Transverse colon (tissue), 4 donors: Measurements from ENCODE around the gene BTN3A1. TPM values are rescaled to one million over a fixed set of nuclear protein-coding genes. Genes with fewer than 3 reads are reported as not detected.
A peak's percentile ranks its signal among the peaks of the same experiment; 100 is the strongest.

ENCODE experiments used
- DNase-seq: peaks from one replicate; pipeline ENCODE4 v3.0.0-alpha.2; 2019
- H3K27ac ChIP-seq, 4 donors: fragments of 200-600 bp; sonication (generic); 2 replicates each; pipeline ENCODE4 v1.5.1; 2016 to 2018; ENCODE audit warnings: inconsistent platforms in 4 of 4
- H3K27me3 ChIP-seq: fragments of 200-600 bp; sonication (generic); 2 replicates; pipeline ENCODE4 v1.5.1; 2017; ENCODE audit warnings: inconsistent platforms
- H3K36me3 ChIP-seq, 4 donors: fragments of 200-600 bp; sonication (generic); 2 replicates each; pipeline ENCODE4 v1.5.1; 2017 to 2019; ENCODE audit warnings: inconsistent platforms in 4 of 4
- H3K4me1 ChIP-seq, 4 donors: fragments of 200-600 bp; sonication (generic); 2 replicates each; pipeline ENCODE4 v1.5.1; 2017 to 2020; ENCODE audit warnings: inconsistent platforms in 4 of 4
- H3K4me3 ChIP-seq, 4 donors: fragments of 200-600 bp; sonication (generic); 1 replicate in 1 of 4; 2 replicates in 3 of 4; pipeline versions ENCODE4 v1.5.1 to v1.6.1; 2017 to 2019; ENCODE audit warnings: inconsistent platforms in 4 of 4
- H3K9me3 ChIP-seq, 2 donors: fragments of 200-600 bp; sonication (generic); 2 replicates each; pipeline ENCODE4 v1.5.1; 2017 to 2019; ENCODE audit warnings: inconsistent platforms in 2 of 2
- CTCF ChIP-seq, 5 experiments: fragments of 200-600 bp in 3 of 5; fragments of 450-650 bp in 2 of 5; sonication (generic) in 3 of 5; IDR thresholded peaks; 1 replicate in 2 of 5; 2 replicates in 3 of 5; pipeline ENCODE4 v1.5.1; 2016 to 2017; ENCODE audit warnings: antibody characterized with exemption in 5 of 5, inconsistent platforms in 3 of 5, mild to moderate bottlenecking in 2 of 5, moderate library complexity in 1 of 5
- EP300 ChIP-seq: sonication (generic); formaldehyde crosslinking; IDR thresholded peaks from one replicate; pipeline ENCODE4 v1.6.1; 2017; ENCODE audit warnings: antibody characterized with exemption, low read depth
- POLR2A ChIP-seq: fragments of 450-650 bp; IDR thresholded peaks from one replicate; pipeline ENCODE4 v1.6.1; 2016; ENCODE audit warnings: antibody characterized with exemption, mild to moderate bottlenecking, moderate library complexity
- POLR2AphosphoS5 ChIP-seq, 3 donors: sonication (generic); formaldehyde crosslinking; IDR thresholded peaks; one replicate each; pipeline ENCODE4 v1.6.1; 2016; ENCODE audit warnings: antibody characterized with exemption in 3 of 3
- WGBS, 2 donors: methylation state at CpG; one replicate each; pipeline ENCODE4 v1.1.5; 2018; ENCODE audit warnings: low coverage in 1 of 2; 5-methylcytosine and 5-hydroxymethylcytosine counted together
- in situ Hi-C, 4 donors: fragments of 200-750 bp; cut with MboI; loops; one replicate each; pipeline versions ENCODE4 v1.15.0 to v1.15.1; 2017; ENCODE audit warnings: low sequenced_read_pairs in 3 of 4, low pct_ligation_motif_present in 1 of 4, low pct_unique_long_range_greater_than_20kb in 1 of 4
- intact Hi-C: fragments of 100-400 bp; cut with DNase I; formaldehyde crosslinking; loops from one replicate; pipeline ENCODE4 v1.15.1; 2023; ENCODE audit warnings: low total_unique reads
- total RNA-seq, 4 donors: library from RNA; depleted of rRNA; stranded (reverse); fragments of >200 nt; gene quantifications; one replicate each; pipeline ENCODE4 v1.1.0, GENCODE V29; 2016

BTN3A1 gene
- total RNA-seq, 4 donors from 2014 or later = 15.7 to 43.2 (median 20.4) TPM

GRCh38 chr6:26362093-26362835, 39.8 kb upstream of the BTN3A1 start:
- no peaks in the 10 kb centered on the region for H3K27me3 ChIP-seq
- 80 to 86% methylated on average over 8 to 9 of the region's 9 CpGs for WGBS, 2 donors
- in situ Hi-C loops = loop anchor here in 1 of 4 donors (25.0 kb wide), 1 partner anchor 100 kb away; the partner anchor contains the start of gene BTN2A1
- H3K9me3 ChIP-seq = no peaks in the 10 kb centered on the region
- peaks cover 6 to 26% (median 15%) of the 10 kb centered on the region in 4 donors for H3K4me1 ChIP-seq
- no peak for DNase-seq
- no peak for TF ChIP-seq CTCF (IDR thresholded peaks at IDR 0.05)
- no peak for TF ChIP-seq EP300
- TF ChIP-seq POLR2AphosphoS5 (IDR thresholded peaks at IDR 0.05) = no peak
- TF ChIP-seq POLR2A = no peak
- H3K4me3 ChIP-seq = no peak overlapping the region
- peaks cover 0 to 2% (median 0%) of the 10 kb centered on the region in 4 donors for H3K36me3 ChIP-seq
- intact Hi-C loops = no loop called here
- H3K27ac ChIP-seq = peak overlapping the region in 2 of 4 donors; percentile 17 to 62

- TF ChIP-seq CTCF (IDR thresholded peaks at IDR 0.05) = no peak
- TF ChIP-seq POLR2AphosphoS5 (IDR thresholded peaks at IDR 0.05) = no peak
- Histone ChIP-seq H3K27ac (peak overlapping the region in 1 of 4 donors; percentile 62), H3K36me3 (peaks cover 0 to 2% (median 0%) of the 10 kb centered on the region in 4 donors), H3K4me1 (peaks cover 6 to 28% (median 15%) of the 10 kb centered on the region in 4 donors), H3K27me3 (no peaks in the 10 kb centered on the region), H3K9me3 (no peaks in the 10 kb centered on the region), H3K4me3 (no peak overlapping the region)
- no peak for DNase-seq
- 93 to 97% methylated on average over 3 of the region's 3 CpGs for WGBS, 2 donors
- intact Hi-C loops = no loop called here
- in situ Hi-C loops = loop anchor here in 1 of 4 donors (25.0 kb wide), 1 partner anchor 99 kb away; the partner anchor contains the start of gene BTN2A1
These were observed 39.2 kb upstream of the BTN3A1 start for GRCh38 chr6:26362836-26363220.

GRCh38 chr6:26363882-26364701, 38.0 kb upstream of the BTN3A1 start:
- H3K36me3 ChIP-seq = peaks cover 0 to 2% (median 0%) of the 10 kb centered on the region in 4 donors
- intact Hi-C loops (no loop called here), in situ Hi-C loops (loop anchor here in 1 of 4 donors (25.0 kb wide), 1 partner anchor 98 kb away; the partner anchor contains the start of gene BTN2A1)
- peaks cover 6 to 28% (median 15%) of the 10 kb centered on the region in 4 donors for H3K4me1 ChIP-seq
- no peaks in the 10 kb centered on the region for H3K9me3 ChIP-seq
- peak overlapping the region; percentile 88 to 96 (median 91) for H3K27ac ChIP-seq
- H3K4me3 ChIP-seq = peak overlapping the region in 3 of 4 donors; percentile 51 to 65 (median 63)
- no peaks in the 10 kb centered on the region for H3K27me3 ChIP-seq
- WGBS, 2 donors = 48 to 55% methylated on average over 4 to 6 of the region's 6 CpGs
- DNase-seq = no peak
- TF ChIP-seq CTCF (IDR thresholded peaks at IDR 0.05) (no peak), POLR2AphosphoS5 (IDR thresholded peaks at IDR 0.05) (no peak), POLR2A (no peak), EP300 (no peak)

GRCh38 chr6:26365633-26365995, 36.5 kb upstream of the BTN3A1 start:
- Histone ChIP-seq H3K36me3 (peaks cover 0 to 4% (median under 1%) of the 10 kb centered on the region in 4 donors), H3K27me3 (no peaks in the 10 kb centered on the region), H3K27ac (peak overlapping the region; percentile 88 to 96 (median 91)), H3K9me3 (no peaks in the 10 kb centered on the region), H3K4me1 (peaks cover 6 to 28% (median 15%) of the 10 kb centered on the region in 4 donors), H3K4me3 (peak overlapping the region; percentile 41 to 65 (median 57))
- TF ChIP-seq EP300 (no peak), CTCF (IDR thresholded peaks at IDR 0.05) (no peak), POLR2A (no peak), POLR2AphosphoS5 (IDR thresholded peaks at IDR 0.05) (no peak)
- intact Hi-C loops = no loop called here
- no peak for DNase-seq
- in situ Hi-C loops = loop anchor here in 1 of 4 donors (25.0 kb wide), 1 partner anchor 97 kb away; the partner anchor contains the start of gene BTN2A1
- WGBS, 2 donors = 0% methylated on average over 1 of the region's 1 CpG
